Mammary epithelial cell (primary cell): ENCODE data around the gene RAI1.

ENCODE experiments used
- CTCF ChIP-seq, 2 donors: IDR thresholded peaks in 1 of 2; conservative IDR thresholded peaks in 1 of 2; 2 replicates each; pipeline ENCODE4 v1.5.1; 2011 to 2012; ENCODE audit warnings: inconsistent platforms in 2 of 2, low read length in 2 of 2, mild to moderate bottlenecking in 2 of 2, control low read depth in 1 of 2, low read depth in 1 of 2; ENCODE audit not compliant: insufficient read depth in 1 of 2; ENCODE audit errors: extremely low read depth in 1 of 2
- EZH2 ChIP-seq: IDR thresholded peaks from 2 replicates; pipeline ENCODE4 v1.6.1; 2012; ENCODE audit warnings: low read length, inconsistent platforms, borderline replicate concordance

GRCh38 chr17:17676752-17677151 is 4.5 kb upstream of the RAI1 start:
- TF ChIP-seq CTCF (conservative IDR thresholded peaks at IDR 0.05 in 1 of 2, IDR thresholded peaks at IDR 0.05 in 1 of 2; ENCODE audit: extremely low read depth in 1 of 2, insufficient read depth in 1 of 2, low read depth in 1 of 2, low read length in 2 of 2) (no peak), EZH2 (no peak)
